Right atrium auricular region (tissue), 2 donors: Measurements from ENCODE around the gene COX6A1. TPM values are rescaled to one million over a fixed set of nuclear protein-coding genes. Genes with fewer than 3 reads are reported as not detected.
"Not testable (repeated sequence)": the region's sequence is repeated elsewhere in the genome, so short reads cannot be mapped to it uniquely, and the experiment has no call there.

Experiments
- DNase-seq: peaks from one replicate; pipeline ENCODE4 v3.0.0-alpha.2; 2019; ENCODE audit warnings: low spot score
- H3K27ac ChIP-seq, 2 donors: fragments of 200-600 bp; sonication (generic); 1 replicate in 1 of 2; 2 replicates in 1 of 2; pipeline ENCODE4 v1.5.1; 2016 to 2019
- H3K27me3 ChIP-seq, 2 donors: fragments of 200-600 bp; sonication (generic); one replicate each; pipeline versions ENCODE4 v1.5.1 to v1.6.0; 2017 to 2019
- H3K36me3 ChIP-seq: fragments of 200-600 bp; sonication (generic); one replicate; pipeline ENCODE4 v1.5.1; 2016
- H3K4me1 ChIP-seq, 2 donors: fragments of 200-600 bp; sonication (generic); one replicate each; pipeline versions ENCODE4 v1.5.1 to v1.6.0; 2017 to 2019
- H3K4me3 ChIP-seq, 2 donors: fragments of 200-600 bp; sonication (generic); 1 replicate in 1 of 2; 2 replicates in 1 of 2; pipeline ENCODE4 v1.5.1; 2017 to 2019; ENCODE audit warnings: mild to moderate bottlenecking in 1 of 2, moderate library complexity in 1 of 2
- H3K9me3 ChIP-seq, 2 donors: fragments of 200-600 bp; sonication (generic); one replicate each; pipeline ENCODE4 v1.5.1; 2019
- CTCF ChIP-seq, 2 donors: fragments of 200-600 bp; sonication (generic); IDR thresholded peaks; one replicate each; pipeline ENCODE4 v1.5.1; 2019; ENCODE audit warnings: antibody characterized with exemption in 2 of 2
- total RNA-seq, 2 donors: library from RNA; depleted of rRNA; stranded (reverse); fragments of >200 nt; gene quantifications; one replicate each; pipeline ENCODE4 v1.1.0, GENCODE V29; 2016

COX6A1 gene
- total RNA-seq, 2 donors from 2014 or later, result 190 to 291 TPM

GRCh38 chr12:120481022-120481767 is 43.3 kb downstream of the COX6A1 start:
- no peaks in the 10 kb centered on the region for H3K36me3 ChIP-seq
- H3K4me1 ChIP-seq, result no peaks in the 10 kb centered on the region
- H3K4me3 ChIP-seq, result no peak overlapping the region
- DNase-seq, result no peak
- H3K27ac ChIP-seq, result no peak overlapping the region
- no peaks in the 10 kb centered on the region for H3K27me3 ChIP-seq
- no peak for TF ChIP-seq CTCF (IDR thresholded peaks at IDR 0.05)
- H3K9me3 ChIP-seq, result no peaks in the 10 kb centered on the region

DNA sequence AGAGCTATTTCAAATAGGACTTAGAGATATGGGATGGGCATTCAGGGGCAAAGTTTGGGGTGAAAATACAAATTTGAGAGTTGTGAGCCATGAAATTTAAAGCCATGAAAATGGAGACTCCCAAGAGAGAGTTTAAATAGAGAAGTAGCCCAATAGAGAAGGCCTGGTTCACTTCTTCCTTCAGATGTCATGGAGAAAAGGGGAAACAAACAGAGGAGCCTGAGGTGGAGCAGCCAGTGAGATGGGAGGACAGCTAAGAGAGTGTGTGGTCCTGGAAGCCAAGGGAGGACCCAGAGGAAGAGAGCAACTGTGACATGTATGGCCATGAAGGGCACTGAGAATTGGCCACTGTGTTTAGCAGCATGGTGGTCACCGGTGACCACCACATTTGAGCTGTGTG is 45.7 kb downstream of the COX6A1 start:
- Histone ChIP-seq H3K4me3 (no peak overlapping the region), H3K4me1 (no peaks in the 10 kb centered on the region), H3K9me3 (no peaks in the 10 kb centered on the region), H3K27me3 (no peaks in the 10 kb centered on the region), H3K36me3 (no peaks in the 10 kb centered on the region), H3K27ac (no peak overlapping the region)
- no peak for TF ChIP-seq CTCF (IDR thresholded peaks at IDR 0.05)
- no peak for DNase-seq

GRCh38 chr12:120485961-120486881 is 48.3 kb downstream of the COX6A1 start:
- H3K4me1 ChIP-seq, result no peaks in the 10 kb centered on the region
- H3K9me3 ChIP-seq, result no peaks in the 10 kb centered on the region
- no peak for DNase-seq
- no peaks in the 10 kb centered on the region for H3K36me3 ChIP-seq
- H3K4me3 ChIP-seq, result no peak overlapping the region
- H3K27ac ChIP-seq, result no peak overlapping the region
- H3K27me3 ChIP-seq, result no peaks in the 10 kb centered on the region
- TF ChIP-seq CTCF (IDR thresholded peaks at IDR 0.05), result no peak

- H3K27me3 ChIP-seq, H3K9me3 ChIP-seq, H3K4me1 ChIP-seq: not testable (repeated sequence)
These were observed 49.6 kb downstream of the COX6A1 start for GRCh38 chr12:120487552-120487951.

GRCh38 chr12:120488057-120488640 is 50.2 kb downstream of the COX6A1 start:
- no peak overlapping the region for H3K27ac ChIP-seq
- H3K4me3 ChIP-seq, result no peak overlapping the region

More at GRCh38 chr12:120487552-120487951, 49.6 kb downstream of the COX6A1 start:
- not testable (repeated sequence) for H3K27ac ChIP-seq, H3K36me3 ChIP-seq, DNase-seq, H3K4me3 ChIP-seq

More at GRCh38 chr12:120488057-120488640, 50.2 kb downstream of the COX6A1 start:
- Histone ChIP-seq H3K27me3 (no peaks in the 10 kb centered on the region), H3K36me3 (no peaks in the 10 kb centered on the region), H3K4me1 (no peaks in the 10 kb centered on the region), H3K9me3 (no peaks in the 10 kb centered on the region)
- no peak for DNase-seq
- no peak for TF ChIP-seq CTCF (IDR thresholded peaks at IDR 0.05)
